Stimulated activated CD4-positive, alpha-beta T cell treated with anti-CD3 and anti-CD28 coated beads, Interleukin-12 subunit alpha, Interleukin-12 subunit beta, amount 100 ng/mL, for 4 hours (primary cell): ENCODE data around the gene WWP2.
"Not testable (repeated sequence)": the region's sequence is repeated elsewhere in the genome, so short reads cannot be mapped to it uniquely, and the experiment has no call there.

Source experiments
- DNase-seq: peaks from one replicate; pipeline ENCODE4 v3.0.0-alpha.2; 2020

Gene WWP2

GRCh38 chr16:69831212-69832123 lies 69.3 kb downstream of the WWP2 start:
- DNase-seq, result no peak

- DNase-seq, result no peak
These were observed 71.5 kb downstream of the WWP2 start for GRCh38 chr16:69833357-69834282.

GRCh38 chr16:69834807-69835466 lies 72.8 kb downstream of the WWP2 start:
- DNase-seq, result no peak

GRCh38 chr16:69836257-69836656 lies 74.1 kb downstream of the WWP2 start:
- DNase-seq, result no peak

- no peak for DNase-seq
These were observed 75.2 kb downstream of the WWP2 start for GRCh38 chr16:69837380-69837779.

- DNase-seq, result no peak
These were observed 76.4 kb downstream of the WWP2 start for GRCh38 chr16:69838489-69838888.

GRCh38 chr16:69839240-69839688 lies 77.1 kb downstream of the WWP2 start:
- no peak for DNase-seq

GRCh38 chr16:69839798-69840409 lies 77.8 kb downstream of the WWP2 start:
- DNase-seq, result no peak

- no peak for DNase-seq
These were observed 78.8 kb downstream of the WWP2 start for GRCh38 chr16:69840975-69841374.

GRCh38 chr16:69844441-69844840 lies 82.3 kb downstream of the WWP2 start:
- DNase-seq, result no peak

- DNase-seq, result no peak
These were observed 83.0 kb downstream of the WWP2 start for GRCh38 chr16:69845181-69845580.

- DNase-seq, result no peak
These were observed 85.5 kb downstream of the WWP2 start for GRCh38 chr16:69847643-69848042.

GRCh38 chr16:69848637-69849545 lies 86.8 kb downstream of the WWP2 start:
- DNase-seq, result no peak

GRCh38 chr16:69851491-69852240 lies 89.5 kb downstream of the WWP2 start:
- DNase-seq, result no peak

- DNase-seq, result no peak
These were observed 90.7 kb downstream of the WWP2 start for GRCh38 chr16:69852815-69853214.

- DNase-seq, result no peak
These were observed 91.3 kb downstream of the WWP2 start for GRCh38 chr16:69853481-69853880.

GRCh38 chr16:69854776-69855175 lies 92.6 kb downstream of the WWP2 start:
- DNase-seq, result not testable (repeated sequence)

- no peak for DNase-seq
These were observed 93.5 kb downstream of the WWP2 start for GRCh38 chr16:69855592-69855991.

- no peak for DNase-seq
These were observed 96.3 kb downstream of the WWP2 start for GRCh38 chr16:69858191-69859104.
